DMS 273 treated with DMSO at 0.1 percent for 48 hours (cell line): ENCODE data around the gene ATP9A.

Source experiments
- DNase-seq: peaks from one replicate; lab custom pipeline; 2025; lab: John Stamatoyannopoulos, UW

The ATP9A gene

DNA sequence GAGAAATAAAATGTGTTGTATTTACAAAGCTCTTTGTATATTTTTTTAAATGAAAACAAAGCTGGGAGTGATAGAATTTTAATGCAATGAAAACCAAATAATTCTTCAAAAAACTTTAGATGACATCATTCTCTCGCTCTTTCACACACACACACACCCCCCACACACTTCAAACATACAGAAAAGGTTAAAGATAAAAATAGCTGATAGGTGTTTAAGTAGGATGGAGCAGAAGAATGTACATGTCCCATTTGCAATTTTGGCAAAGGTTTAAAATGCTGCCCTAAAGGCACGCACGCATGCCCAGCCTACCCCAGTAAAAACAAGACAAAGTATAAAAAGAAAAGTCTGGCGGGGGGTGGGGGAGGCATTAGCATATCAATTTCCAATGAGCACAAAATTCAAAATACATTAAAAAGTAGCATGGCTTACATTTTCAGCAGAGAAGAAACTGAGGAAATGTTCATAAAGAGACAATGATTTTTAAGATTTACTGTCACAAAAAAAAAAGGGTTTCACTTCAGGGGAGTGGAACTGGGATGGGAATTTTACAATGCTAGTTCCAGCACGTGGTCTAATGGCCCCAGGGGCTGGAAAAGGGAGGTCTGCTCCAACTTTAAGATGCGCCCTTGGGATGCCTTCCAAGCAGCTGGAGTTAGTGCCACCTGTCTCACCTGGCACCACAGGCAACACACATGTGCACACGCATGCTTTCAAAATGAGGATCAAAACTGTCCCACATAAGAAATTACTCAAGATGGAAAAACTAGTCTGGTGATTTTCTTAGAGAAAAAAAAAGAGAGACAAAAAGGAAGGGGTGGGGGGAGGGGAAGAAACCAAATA lies 170.6 kb downstream of the ATP9A start:
- DNase-seq: no peak

DNA sequence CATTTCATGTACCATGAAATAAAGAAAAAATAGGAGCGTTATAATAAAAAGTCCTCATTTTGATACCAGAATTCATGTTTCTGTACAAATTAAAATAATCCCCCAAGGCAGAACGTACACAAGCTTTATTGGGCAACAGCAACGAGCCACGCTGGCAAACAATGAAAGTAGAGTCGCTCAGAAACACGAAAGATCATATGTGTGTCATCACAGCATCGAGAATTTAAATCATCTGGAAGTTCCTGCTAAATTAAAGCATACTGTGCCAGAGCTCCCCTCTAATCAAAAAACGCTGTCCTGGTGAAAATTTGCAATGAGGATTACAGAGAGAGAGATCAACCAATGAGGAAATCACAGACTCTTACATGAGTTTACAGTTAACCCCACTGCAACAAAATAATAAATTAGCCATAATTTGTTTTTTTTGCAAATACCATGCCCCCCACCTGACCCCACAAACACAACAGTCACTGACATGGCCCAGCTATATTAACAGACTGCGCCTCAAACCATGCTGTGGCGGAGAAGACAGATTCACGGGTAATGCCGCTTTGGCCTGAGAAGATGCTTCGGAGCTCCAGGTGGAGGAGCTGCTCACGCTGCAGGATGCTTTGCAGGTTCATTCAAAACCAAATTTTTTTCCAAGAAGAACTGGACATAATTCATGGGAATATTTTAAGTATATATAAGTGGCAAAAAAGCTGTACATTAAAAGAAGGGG lies 171.4 kb downstream of the ATP9A start:
- no peak for DNase-seq

DNA sequence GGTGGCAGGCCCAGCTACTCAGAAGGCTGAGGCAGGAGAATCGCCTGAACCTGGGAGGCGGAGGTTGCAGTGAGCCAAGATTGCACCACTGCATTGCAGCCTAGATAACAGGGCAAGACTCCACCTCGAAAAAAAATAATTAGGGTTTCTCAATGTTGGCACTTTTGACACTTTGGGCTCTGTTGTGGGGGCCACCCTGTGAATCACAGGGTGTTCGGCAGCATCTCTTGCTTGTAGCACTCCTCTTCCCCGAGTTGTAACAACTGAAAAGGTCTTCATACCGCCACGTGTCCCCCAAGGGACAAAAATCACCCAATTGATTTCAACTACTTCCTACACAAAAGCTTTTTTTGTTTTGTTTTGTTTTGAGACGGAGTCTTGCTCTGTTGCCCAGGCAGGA lies 172.4 kb downstream of the ATP9A start:
- no peak for DNase-seq

DNA sequence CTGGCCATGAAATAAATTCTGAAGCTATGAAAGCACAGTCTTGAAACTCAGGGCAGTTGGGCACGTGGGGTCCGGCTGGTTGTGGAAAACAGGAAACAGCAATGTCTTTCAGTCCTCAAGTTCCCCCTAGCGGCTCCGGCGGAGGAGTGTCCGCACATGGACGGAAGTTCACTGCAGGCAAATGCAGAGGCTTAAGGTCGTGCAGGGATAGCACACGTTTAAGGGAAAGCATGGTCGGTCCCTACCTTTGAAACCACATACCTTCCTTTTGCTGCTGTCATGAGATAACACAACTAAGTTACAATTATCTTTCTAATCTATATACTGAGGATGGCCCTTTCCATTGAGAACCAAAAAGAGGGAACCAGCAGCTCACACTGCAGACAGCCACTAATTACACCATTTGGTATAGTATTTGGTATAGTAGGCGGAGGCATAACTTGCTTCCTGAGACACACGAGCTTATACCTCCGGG lies 173.1 kb downstream of the ATP9A start:
- peak; percentile 68 for DNase-seq

DNA sequence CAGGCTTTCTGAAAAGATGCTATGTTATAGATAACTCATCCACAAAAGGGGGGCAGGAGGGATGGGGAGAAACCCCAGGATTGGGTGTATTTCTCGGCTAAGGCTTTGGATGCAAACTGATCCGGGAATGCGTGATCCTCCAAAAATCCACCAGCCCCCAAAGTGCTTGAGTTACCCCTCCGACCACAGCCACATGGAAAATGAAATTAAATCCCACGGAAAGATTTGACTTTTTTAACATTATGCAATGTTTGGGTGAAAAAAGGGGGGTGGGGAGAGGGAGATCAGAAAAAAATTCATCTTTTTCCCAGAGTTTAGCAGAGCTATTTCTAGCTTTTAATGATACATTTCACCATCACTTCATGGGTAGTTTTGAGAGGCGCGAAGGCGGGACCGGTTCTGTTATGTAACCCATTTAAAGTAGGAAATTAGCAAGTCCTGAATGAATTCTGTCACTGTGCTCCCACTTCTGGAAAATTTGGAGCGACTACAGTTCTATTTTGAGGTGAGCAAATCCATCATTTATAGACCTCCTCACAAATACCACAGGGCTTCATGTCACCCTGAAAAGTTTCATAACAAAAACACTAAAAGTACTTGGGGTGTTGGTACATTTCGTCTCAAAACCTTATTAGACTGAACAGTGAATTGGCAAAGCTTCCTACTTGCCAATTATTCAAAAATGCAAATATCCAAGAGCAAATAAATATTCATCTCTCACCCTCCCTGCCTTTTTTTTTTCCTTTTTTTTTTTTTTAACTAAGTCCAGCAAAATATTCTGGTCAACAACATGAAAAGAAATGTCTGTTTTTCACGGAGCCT lies 173.7 kb downstream of the ATP9A start:
- DNase-seq: no peak

DNA sequence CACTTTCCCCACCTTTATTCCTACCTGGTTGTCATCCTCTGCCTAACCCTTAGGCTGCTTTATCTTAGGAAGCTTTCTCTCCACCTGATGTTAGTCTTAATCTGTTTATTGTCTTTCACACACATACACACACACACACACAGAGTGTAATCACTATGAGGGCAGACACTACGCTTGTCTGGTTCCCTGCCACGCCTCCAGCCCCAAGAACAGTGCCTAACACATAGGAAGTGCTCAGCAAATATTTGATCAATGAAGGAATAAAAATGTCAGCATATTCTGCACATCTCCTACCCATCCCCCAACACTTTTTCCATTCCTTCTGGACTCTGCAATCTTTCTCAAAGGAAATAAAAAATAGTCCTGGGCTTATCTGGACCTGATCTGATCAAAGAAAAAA lies 174.6 kb downstream of the ATP9A start:
- no peak for DNase-seq

DNA sequence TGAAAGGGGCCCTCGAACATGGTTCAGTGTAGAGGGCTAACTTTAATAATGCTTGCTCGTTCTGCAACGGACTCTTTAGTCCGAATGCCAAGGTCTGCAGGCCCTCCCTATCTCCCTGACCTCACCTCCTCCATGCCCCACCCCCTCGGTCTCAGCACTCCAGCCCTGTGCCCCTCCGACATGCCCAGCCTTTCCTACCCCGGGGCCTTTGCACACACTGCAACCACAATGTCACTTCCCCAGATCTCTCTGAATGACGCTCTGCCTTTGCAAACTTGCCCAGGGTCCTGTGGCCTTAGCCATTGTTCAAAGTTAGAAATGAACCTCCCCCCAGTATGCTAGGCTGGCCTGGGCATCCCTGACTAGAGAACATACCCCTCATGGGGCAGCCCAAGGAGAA lies 175.6 kb downstream of the ATP9A start:
- DNase-seq: no peak

DNA sequence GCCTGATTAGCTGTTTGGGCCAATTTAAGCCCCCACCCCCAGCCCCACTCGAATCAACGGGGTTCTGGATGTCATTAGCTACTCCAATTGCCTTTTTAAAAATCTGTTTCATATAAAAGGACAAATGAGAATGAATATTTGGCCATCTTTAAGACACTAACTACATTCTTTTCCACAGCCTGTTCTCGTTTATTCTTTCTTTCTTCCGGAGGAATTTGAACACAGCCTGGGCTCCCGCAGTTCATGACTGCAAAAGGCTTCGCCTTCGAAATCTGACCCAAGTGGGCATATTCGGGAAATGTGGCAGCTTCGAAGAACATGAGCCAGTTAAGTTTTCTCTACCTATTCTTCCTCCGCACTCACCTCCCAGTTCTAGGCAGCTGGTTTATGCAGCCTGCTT lies 176.3 kb downstream of the ATP9A start:
- DNase-seq: no peak

DNA sequence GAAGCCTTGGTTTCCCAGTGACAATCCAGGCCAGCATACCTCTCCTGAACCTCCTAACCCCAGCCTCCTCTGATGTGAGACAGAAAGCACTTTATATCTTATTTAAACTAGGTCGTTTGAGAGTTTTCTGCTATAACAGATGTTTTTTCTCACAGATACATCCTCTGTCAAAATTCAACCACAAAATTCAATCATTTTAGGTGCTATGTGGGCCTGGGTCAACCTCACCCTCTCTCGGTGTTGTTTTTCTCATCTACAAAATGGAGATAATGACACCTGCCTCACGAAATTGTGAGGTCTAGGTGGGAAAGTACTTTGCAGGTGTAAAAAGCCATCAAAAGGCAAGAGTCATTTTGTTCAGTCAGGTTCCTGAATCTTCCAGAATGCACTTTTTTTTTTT lies 179.4 kb downstream of the ATP9A start:
- DNase-seq: no peak

DNA sequence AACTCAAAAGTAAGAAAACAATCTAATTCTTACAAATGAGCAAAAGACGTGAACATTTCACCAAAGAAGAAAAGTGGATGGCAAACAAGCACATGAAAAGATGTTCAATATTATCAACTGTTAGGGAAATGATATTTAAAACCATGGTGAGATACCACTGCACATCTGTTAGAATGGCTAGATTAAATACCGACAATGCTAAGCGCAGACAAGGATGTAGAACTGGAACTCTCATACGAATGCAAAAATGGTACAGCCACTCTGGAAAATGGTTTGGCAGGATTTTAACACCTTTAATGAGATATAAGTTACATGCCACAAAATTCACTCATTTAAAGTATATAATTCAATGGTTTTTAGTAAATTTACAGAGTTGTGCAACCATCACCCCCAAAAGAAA lies 181.0 kb downstream of the ATP9A start:
- no peak for DNase-seq

DNA sequence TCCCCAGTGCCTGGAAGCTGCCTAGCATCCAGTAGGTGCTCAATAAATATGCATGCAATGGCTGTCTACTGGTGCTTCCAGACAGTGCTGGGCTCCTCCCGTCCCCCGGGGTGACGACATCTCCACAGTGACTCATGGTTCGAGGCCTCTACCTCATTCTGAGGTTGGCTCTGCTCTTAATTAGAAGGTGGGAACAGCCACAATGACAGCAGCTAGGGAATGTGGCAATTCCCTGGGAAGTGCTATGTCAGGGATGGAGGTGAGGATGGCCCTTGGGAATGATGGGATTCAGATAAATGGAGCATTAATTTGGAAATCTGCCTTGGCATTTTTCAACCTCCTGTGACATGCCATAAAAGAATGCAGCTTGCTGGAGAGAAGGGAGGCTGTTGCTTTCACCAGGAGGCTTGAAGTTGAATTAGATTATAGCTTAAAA lies 182.2 kb downstream of the ATP9A start:
- no peak for DNase-seq

DNA sequence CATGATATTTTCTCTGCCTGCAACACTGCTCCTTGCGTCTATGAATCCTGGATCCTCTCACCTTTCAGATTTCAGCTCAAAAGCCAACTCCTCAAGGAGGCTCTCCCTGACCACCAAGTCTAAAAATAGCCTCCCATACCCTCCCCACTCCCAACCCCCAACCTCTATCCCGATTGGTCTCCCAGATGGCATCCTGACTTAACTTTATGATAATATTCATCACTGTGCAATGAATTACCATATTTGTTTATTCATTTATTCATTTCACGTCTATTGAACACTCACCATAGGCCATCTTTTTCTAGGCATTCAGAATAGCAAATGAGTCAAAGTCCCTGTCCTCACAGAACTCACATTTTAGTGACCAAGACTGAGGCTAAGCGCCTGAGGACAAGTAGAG lies 183.0 kb downstream of the ATP9A start:
- no peak for DNase-seq

DNA sequence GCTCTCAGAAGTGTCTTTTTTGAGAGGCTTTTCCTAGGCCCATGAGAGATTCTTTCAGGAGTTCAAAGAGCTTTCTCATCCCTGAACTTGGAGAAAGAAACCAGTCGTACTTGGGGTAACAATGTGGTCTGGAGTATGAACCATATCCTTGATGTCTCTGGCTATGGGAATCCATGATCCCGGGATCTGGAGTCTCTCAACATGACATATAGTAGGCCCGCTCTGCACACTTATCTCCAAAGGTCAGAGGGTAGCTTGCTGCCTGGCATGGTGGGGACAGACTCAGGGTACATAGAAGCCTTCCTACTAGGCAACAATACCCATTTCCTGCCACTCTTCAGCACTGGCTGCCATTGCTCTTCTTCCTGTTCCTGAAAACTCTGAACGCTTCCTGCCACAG lies 183.5 kb downstream of the ATP9A start:
- DNase-seq: no peak

DNA sequence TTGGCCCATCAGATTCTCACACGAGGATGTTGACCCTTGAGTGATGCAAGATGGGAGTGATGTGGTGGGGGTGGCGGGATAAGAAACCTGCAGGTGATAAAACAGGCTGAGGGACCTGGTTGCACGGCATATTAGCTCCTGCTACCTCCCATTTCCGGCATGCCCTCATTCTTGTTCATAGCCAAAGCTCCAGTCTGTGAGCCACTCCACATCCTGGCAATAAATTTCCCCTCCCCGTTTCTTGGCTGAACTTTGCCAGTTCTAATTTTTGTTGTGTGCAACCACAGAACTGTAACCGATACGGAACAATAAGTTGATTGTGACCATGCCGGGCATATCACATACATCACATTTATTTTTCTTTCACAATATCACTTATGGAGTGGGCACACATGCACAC lies 184.1 kb downstream of the ATP9A start:
- no peak for DNase-seq

DNA sequence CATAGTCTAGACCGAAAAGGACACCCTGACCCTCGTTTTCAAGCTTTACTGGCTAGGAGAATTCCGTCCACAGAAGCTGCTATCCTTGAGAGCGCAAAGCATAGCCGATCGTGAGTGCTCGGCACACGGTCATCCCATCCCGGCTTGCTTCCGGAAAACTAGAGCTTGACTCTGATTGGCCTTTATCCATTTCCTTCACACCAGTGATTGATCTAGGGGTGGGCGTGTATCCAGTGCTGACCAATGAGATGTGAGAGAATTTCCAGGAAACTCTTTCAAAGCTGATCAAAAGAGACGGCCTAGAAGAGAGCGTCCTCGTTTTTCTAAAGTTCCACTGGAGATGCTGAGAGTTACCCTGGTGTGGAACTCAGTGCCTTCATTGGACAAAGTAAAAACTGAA lies 184.7 kb downstream of the ATP9A start:
- DNase-seq: no peak

DNA sequence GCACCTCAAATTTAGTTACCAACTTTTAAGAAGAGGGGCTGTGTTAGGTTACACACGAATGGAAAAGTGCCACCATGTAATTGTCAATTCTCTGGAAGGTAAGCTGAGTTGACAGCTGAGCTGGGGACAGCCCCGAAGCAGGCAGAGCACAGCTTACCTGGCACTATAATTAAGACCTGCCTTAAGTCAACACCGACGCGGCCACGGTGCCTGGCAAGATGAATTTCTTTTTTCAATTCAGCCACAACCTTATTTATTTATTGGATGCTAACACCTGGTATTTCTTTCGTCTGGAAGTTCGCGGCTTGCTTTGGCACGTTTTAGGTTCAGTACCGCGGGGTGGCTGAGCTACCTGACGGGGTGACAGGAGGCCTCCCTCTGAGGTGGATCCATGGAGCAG lies 185.1 kb downstream of the ATP9A start:
- DNase-seq: no peak

DNA sequence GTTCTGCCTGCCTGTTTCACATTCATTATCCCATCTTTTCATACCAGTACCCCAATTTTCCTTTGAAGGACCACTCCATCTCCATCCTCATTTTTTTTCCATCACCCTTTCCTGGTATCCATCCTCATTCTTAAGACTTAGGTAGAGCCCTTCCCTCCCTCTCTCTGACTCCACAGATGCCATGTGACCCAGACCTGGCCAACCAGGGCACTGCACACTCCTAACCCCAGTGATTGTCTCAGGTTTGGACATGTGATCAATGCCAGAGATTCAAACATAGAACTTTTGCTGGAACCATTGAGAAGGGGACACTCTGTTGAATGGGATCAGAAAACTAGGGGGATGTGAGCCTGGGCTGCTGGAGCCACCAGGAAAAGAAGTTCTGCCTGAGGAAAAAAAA lies 186.6 kb downstream of the ATP9A start:
- DNase-seq: no peak

DNA sequence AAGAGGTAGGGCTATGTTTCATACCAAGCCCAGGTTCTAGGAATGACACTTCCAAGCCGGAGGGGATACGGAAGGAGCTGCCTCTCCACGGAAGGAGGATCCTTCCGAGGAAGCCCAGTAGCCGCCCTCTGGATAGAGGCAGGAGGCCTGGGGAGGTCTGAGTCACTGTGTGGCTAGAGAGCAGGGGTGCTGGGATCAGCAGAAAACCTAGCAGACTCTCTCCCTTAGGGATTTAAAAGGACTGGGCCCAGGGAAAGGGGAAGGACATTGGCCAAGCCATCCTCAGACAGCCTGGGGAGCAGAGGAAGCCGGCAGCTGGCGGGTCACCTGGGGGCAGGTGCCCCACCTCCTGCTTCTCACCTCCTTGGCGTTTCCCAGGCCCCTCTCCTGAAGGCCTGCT lies 189.1 kb downstream of the ATP9A start:
- DNase-seq: no peak

DNA sequence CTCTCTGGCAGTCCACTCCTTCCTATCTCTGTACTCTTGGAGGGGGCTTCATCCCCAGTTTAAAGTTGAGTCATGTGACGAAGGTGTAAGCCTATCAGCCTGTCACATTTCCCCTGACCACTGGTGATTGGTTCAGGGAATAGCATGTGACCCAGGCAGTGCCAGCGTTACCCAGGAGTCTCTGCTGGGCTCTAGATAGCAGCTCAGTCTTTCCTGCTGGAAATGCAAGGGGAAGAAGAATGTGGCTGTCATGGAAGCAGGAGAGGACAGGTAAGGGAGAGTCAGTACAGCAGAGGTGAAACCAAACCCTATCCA lies 190.1 kb downstream of the ATP9A start:
- no peak for DNase-seq

DNA sequence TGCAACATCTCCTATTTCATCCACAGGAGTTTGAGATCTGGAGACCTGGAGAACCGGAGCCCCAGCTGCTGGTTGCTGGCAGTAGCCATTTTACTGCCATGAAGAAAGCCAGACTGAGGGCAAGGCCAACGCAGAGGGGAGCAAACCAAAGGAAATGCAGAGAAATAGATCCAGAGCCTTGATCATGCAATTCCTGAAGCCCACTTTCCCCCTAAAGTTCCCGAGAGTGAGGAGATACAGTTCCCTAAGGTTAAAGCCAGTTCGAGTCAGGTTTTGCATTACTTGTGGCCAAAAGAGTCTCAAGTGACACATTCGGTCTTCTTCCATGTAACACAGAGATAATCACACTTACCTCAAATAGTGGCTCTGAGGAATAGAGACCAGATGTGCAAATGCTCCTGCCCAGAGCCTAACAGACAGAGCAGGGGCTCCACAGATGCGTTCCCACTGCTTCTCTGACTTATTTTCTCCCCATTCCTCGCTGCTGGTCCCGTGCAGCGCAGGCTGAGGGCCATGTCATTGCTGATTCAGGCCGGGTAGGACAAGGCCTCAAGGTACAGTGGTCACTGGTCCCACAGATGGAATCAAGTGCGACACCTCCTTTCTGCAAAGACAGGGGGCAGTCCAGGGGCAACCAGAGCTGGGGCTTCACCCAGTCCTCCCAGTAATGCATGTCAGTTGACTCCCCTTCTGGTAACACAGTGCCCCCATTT lies 190.6 kb downstream of the ATP9A start:
- no peak for DNase-seq

DNA sequence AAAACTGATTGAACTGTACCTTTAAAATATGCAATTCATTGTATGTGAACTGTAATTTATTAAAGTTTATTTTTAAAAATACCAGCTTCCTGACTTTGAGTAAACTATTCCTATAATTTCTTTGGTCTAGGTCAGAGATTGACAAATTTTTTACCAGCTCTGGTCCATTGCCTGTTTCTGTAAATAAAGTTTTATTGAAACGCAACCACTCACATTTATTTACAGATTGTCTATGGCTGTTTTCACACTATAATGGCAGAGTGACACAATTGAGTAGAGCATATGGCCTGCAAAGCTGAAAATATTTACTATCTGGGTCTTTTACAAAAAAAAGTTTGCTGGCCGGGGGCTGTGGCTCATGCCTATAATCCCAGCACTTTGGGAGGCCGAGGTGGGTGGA lies 192.7 kb downstream of the ATP9A start:
- no peak for DNase-seq
